NAMALWA (cell line): ENCODE data around the gene HDAC4.

Experiments used
- DNase-seq: peaks from one replicate; pipeline ENCODE4 v3.0.0-alpha.2; 2015; ENCODE audit warnings: low spot score

The HDAC4 gene

DNA sequence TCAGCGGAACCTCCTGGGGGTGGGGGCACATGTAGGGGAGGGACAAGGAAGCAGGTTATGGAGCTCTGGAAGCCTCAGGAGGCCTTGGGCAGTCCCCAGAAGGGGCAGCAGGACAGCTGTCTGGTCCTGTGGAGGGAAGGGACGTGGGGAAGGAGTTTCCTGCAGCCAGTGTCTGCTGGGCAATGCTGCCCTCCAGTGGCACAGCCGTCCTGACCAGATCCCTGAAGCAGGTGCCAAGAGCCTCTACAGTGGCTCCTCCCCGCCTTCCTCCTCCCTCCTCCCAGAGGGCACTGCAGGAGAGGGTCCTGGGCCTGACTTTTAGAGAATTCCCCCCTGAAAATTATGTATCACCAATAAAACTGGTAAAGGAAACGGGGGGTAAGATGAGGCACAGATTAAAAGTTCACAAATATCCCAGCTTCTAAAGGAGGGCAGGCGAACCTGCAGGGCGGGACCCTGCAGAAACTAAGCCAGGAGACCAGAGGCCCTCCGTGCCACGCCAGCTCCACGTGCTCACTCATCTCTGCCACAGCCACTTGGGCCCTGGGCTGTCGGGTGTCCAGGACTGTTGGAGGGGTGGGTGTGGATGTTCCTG, 294.4 kb downstream of the HDAC4 start:
- peak; percentile 7 for DNase-seq

DNA sequence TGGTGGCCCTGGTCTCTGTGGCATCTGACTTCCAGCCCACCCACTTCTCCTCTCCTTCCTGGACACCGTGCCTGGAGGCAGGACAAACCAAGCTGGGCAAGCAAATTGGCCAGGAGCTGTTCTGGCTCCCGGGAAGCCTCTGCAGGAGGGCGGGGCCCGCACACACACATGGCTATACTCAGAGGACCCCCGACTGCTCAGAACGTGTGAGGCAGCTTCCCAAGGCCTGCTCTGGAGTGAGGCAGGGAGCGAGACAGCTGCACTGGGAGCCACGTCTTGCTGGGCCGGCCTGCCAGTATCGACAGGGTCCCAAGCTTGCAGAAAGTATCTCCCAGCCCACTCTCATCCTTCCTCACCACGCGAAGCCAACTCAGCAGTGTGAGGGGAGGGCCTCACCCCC, 295.6 kb downstream of the HDAC4 start:
- DNase-seq: no peak

DNA sequence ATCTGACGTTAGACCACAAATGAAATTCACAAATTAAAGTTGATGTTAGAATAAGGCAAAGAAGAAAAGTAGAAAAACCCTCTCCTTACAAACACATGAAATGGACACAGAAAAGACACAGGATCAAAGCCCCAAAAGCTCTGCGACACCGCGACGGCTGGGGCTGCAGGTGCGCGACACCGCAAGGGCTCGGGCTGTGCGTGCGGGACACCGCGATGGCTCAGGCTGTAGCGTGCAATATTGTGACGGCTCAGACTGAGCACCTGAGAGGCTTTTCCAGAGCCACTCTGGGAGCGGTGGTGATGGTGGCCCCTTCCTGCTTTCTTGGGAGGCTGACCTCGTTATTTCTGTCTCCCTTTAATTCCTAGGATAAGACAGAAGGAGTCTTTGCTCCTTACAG, 296.0 kb downstream of the HDAC4 start:
- DNase-seq: no peak

DNA sequence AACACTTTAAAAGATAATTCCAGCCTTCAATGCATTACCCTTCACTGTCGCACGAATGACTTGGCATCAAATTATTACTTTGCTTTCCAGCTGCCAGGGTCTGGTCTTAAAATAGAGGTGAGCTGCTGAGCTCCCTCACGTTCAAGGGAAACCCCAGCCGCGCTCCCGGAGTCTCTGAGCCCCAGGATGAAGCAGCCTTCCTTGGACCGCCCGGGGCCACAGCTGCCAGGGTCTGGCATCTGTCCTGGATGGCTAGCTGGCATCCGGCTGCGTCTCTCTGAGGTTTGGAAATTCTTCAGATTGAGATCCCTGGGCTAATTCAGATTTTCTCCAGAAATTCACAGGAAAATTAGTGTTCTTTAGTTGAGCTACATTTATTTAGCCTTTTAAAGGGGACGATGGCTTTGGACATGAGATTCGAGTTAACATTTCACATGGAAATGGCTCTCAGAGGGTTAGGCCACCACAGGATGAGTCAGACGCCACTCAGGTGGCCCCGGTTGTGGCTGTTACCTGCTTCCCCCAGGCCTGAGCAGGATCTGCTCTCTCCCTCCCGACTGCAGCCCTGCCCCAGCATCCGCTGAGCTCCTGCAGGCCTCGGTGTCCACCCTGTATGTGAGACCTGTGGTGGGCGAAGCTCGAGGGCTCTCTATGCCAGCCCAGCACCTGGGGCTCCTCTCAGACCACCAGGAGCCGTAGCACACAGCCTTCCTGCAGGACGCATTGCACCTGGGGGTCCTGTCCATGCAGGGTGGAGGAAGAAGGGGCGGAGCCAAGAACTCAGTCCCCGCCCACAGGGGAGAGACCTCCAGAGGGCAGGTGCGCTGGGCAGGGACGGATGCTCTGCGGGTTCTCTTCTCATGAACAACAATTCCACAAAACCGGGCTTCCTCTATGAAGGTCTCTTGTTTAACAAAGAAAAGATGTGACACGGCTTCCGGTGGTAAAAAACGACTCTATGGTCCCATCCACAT, 297.4 kb downstream of the HDAC4 start:
- no peak for DNase-seq

DNA sequence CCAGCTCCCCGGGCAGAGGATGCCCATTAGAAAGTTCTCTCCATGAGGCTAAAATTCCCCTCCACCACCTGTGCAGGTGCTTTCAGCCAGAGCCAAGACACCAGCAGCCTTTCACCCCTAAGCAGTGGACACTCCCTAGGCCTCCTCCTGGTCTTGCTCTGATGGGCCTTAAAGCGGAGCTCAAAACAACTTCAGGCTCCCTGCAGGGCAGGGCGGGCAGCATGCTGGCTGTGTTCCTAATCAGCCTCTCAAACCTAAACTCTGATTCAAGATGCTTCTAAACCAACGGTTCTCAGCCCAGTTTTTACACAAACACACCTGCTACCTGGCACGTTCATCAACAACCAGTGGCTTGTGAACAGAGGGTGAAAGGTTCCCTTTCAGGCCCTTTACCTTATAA, 298.6 kb downstream of the HDAC4 start:
- DNase-seq: no peak

DNA sequence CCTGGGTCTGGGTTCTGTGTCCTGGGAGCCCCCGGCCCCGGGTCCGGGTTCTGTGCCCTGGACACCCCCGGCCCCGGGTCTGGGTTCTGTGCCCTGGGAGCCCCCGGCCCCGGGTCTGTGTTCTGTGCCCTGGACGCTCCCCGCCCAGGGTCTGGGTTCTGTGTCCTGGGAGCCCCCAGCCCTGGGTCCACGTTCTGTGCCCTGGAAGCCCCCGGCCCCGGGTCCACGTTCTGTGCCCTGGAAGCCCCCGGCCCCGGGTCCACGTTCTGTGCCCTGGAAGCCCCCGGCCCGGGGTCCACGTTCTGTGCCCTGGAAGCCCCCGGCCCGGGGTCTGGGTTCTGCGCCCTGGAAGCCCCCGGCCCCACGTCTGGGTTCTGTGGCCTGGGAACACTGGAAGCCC, 299.0 kb downstream of the HDAC4 start:
- DNase-seq: no peak

DNA sequence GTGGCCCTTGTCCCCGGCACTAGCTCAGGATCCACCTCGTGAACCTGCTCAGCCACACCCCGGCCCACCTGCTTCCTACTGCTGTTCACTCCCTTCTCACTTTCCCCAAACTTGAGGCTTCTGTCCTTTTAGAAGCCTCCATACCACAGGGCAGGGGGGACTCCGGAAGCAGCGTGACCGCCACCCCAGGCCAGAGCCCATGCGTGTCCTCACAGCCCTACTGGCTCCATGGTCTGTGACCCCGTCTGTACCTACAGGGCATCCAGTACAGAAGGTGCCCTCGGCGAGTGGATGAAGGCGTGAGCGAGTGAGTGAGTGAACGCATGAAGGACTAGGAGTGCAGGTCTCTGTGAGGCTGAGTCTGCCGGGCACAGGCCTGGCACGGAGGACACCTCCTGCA, 299.7 kb downstream of the HDAC4 start:
- DNase-seq: no peak

DNA sequence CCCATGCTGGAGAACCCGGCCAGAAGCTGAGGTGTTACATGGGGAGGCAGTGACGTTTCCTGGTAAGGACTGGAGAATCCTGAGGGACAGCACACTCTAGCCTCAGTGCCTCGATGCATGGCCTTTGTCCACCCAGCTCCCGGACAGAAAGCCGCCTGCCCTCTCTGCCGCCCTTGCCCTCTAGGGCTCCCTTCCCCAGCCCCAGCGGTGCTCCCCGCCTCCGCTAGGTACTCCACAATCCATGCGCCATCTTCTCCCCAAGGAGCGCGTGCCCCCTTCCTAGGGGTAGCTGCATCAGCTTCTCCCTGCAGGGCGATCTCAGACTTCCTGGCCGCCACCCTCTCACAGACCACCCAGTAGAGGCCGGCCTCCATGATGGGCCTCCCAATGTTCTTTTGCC, 301.3 kb downstream of the HDAC4 start:
- no peak for DNase-seq

DNA sequence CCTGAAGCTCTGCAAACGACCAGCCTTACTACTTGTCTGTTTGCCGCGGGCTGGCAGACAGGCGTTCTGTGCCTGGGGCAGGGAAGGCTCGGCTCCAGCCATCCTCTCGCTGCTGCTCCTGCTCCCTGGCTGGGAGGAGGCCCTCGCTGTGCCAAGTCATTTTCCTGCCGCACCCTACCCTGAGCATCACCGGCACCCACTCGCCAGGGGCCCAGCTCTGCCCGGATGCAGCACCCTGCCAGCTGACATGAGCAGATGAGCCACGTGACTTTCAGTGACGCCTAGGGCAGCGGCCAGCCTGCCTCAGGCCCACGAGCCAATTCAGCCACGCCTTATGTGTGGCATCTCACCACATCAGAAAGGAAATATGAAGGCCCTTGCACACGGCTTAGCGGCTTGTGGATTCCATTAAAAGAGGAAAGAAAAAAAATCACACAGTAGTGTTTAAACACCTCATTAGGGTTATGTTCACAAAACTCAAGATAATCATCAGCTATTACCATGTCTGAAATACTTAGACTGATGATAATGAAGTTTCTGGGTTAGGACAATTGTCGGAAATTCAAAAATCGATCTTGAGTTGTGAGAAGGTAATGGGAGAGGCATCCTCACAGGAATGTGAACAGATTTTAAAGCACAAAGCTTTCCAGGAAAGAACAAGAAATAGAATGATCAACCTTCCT, 302.4 kb downstream of the HDAC4 start:
- no peak for DNase-seq

DNA sequence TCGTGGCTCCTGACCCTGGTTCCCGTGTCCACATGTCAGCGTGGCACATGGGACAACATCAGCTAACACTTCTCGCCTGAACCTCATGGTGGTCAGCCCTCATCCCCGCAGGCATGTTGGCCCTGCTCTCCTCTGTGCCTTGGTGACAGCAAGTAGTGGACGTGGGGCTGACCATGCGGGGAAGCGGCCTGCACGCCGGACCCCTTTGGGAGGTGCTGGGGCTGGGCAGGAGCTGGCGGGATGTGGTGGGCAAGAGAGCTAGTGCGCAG, 303.5 kb downstream of the HDAC4 start:
- DNase-seq: no peak

DNA sequence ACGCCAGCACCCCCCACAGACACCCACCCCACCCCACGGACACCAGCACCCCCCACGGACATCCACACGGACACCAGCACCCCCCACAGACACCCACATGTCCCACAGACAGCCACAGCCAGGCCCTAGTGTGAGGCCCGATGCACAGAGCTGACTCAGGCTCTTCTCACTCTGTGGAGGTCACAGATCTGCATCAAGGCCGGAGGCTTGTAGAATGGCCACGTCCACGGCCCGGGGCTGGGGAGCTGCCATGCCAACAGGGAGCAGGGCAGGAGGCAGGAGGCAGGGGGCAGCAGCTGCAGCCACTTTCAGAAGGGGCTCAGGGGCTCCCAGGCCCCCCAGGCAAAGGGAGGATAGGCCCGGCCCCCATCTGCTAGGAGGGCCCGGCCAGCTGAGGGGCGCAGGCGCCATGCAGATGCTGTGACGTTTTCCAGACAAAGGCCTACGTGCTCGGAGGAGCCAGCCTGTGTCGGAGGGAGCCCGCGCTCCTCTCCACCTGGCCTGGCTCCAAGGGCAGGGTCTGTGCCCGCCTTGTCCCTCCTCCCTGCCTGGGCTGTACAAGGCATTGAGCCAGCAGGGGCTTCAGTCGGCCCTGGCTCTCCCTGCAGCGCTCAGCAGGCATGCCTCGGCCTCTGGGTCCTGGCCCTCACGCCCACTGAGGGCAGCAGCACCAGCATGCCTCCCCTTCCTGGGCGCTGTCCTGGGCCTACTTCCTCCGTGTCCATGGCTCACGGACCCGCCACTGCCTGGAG, 304.0 kb downstream of the HDAC4 start:
- DNase-seq: no peak

DNA sequence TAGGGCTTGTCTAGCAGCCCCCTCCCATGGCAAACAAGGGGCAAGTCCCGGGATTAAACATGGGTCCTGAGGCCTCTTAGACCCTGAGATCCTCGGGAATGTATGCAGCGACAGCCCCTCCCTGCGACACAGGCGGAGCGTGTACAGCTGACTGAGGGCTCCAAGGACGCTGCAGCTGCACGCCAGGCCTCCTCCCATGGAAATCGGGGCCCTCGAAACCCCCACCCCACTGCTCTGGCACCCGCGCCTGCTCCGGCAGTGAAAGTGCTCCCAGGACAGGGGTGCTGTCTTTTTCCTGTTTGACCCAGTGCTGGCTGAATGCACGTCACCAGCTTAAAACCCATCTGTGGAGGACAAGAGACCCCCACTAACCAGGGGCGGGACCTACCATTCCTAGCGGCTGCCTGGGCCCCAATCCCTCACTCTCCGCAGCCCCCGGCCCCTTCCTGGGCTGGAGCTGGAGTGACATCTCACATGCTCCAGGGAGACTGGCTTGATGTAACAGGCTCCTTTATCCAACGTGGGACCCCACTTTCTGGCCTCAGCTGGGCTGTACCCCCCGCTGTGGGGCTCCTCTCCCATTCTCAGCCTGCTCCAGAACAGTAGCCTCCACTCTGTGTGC, 305.2 kb downstream of the HDAC4 start:
- DNase-seq: no peak

DNA sequence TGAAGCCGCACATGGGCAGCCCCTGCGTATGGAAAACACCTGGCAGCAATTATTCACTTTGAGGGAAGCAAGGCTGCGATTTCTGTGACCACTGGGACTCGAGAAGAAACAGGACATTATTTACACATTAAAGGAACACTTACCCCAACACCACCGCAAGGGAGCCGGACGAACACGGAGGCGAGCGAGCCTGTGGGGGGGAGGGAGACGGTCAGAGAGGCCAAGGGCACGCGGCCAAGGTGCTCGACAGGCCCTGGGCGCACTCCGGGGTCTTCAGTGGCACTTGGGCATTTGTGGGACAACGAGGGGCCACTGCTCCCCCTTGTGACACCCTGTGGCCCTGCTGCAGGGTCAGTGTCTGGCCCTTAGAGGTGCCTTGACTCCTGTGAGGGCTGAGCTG, 306.0 kb downstream of the HDAC4 start:
- no peak for DNase-seq

DNA sequence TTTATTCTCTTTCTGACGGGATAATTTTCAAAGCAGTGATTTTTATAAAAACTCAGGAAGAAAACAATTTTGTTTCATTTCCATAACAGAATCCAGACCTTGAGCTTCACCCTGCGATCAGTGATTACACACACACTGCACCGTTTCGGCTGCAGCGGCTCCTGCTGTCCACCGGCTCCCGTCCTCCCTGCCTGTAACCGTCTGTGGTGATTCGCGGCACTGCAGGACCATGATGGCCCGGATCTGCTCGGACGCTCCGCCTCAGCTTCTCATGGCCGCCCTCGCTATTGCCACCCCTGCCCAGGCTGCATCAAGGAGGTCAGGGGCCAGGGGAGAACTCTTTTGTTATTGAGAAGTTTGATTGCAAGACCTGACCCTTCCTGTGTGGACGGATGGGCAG, 306.9 kb downstream of the HDAC4 start:
- DNase-seq: no peak

DNA sequence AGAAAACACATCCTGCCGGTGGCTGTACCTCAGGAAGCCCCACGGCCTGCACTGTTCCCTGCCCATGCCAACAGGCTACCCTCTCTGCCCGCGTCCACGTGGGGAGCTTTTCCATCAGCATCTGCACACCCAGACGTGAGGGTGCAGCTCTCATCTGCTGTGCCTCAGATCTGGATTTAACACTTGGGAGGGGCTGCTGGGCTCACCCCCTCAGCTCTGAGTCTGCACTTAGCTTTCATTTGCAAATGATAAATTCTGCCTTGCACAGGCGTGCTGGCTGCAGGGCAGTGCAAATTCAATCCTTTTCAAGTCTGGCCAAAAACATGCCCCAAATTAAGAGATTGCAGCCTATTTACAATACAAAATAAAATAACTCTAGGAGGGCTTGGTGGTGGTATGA, 307.3 kb downstream of the HDAC4 start:
- DNase-seq: no peak

DNA sequence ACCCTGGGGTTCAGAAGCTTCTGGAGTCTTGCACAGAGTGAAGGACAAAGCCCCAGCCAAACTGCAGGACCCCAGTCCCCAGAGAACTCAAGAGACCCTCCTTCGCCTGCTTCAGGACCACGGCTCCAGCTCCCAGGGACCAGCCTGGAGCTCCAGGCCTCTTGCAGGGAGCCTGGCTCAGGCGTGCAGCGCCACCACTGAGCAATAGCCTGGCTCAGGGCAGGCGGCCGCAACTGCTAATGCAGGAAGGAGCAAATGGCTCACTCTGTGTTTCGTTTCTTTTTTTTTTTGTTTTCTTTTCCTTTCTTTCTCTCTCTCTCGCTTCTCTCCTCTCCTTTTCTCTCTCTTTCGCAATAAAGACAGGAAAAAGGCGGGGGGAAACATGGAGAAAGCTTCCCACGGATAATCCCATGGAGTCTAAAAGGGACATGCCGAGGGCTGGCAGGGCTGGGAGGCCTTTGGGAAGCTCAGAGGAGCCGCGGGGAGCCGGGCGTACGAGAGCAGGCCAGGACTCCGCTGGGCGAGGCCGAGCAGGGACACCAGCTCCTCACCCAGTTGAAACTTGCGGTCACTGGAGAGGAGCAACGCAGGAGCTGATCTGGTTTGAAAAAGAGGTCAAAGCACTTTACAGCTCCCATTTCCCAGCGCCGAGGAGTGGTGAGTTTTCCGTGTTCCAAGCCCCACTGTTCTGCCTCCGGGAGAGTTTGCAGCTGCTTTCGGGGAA, 308.1 kb downstream of the HDAC4 start:
- no peak for DNase-seq

DNA sequence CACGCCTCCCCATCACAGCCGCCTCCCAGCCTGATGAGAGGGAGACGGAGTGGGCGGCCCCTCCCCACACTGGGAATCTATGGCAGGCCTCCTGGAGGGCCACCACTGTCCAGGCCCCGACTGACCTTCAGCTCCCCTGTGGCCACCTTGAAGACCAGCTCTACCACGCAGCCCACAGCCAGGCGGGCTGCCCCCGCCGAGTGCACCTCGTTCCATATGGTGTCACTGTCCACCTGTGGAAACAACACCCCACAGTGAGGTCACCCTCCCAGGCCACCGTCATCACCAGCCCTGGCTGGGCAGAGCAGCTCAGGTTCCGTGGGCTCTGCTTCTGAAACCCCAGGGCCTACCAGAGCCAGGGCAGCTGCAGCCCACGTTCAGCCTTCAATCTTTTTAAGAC, 310.9 kb downstream of the HDAC4 start:
- DNase-seq: no peak

DNA sequence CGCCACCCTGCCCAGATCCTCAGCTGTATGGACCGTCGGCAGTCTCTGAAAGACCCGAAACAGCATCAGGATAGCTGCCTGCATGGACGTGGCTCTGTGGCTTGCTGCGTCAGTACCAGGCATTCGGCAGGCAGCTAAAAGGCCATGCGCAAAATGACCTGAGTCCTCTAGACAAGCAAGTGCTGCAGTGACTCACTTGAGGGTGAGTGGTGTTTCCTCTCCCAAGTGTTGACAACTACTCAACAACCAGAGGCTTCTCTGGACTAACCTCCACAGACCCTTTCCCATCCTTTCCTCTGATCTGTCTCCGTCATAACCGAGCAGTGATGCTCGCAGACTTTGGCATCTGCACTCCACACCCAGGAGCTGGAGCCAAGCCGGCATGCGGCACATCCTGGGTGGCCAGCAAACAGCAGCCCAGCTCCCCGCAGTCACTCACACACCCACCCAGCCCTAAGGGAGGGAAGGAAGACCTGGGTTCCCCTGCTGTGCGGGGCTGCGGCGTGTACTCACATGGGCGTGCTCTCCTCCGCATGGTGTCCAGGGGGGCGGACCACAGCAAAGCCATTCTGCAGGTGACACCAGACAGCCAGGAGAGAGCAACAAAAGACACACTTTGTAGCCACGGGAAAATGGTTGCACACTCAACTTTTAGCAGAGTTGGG, 313.6 kb downstream of the HDAC4 start:
- no peak for DNase-seq

DNA sequence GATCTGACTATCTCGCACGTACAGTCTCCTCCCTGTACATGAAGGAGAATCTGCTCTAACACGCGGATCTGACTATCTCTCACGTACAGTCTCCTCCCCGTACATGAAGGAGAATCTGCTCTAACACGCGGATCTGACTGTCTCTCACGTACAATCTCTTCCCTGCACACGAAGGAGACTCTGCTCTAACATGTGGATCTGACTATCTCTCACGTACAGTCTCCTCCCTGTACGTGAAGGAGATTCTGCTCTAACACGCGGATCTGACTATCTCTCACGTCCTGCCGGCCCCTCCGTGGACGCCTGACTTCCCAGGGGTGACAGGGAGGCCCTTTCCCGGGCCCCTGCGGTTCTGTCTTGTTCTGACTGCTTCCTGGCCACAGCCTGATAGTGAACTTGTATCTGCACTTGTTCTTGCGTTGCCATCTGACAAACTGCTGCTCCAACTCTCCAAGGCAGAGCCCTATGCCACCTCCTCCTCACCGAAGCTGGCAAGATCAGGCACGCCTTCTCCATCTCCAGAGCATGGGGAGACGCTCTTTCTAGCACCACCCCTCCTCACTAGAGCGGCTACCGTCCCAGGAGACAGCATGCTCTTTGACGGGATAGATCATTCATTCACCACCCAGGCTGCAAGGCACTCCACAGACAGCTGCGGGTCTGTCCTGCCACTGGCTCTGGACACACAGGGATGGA, 314.3 kb downstream of the HDAC4 start:
- no peak for DNase-seq
